ENCODE measurements around the gene RDH8.

DNA sequence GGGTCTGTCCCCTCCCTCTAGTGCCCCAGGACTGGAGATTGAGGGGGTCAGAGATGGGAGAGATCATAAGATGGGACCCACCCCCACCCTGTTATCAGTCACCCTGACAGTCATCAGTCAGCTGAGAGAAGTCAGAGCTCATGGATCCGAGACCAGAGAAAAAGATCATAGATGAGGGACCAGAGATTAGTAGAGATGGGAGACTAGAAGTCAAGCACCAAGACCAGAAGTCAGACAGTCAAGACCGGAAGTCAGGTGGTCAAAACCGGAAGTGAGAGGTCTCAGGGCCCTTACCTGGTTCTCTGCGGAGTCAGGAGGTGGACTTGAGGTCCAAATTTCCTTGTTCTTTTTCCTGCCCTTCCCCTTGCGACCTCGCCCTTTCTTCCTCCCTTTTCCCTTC lies 10.0 kb upstream of the RDH8 start:
- TF ChIP-seq TOX (CRISPR knock-in tag; IDR thresholded peaks at IDR 0.05; ENCODE audit: borderline replicate concordance) (no peak), ZFP3 (CRISPR knock-in tag; IDR thresholded peaks at IDR 0.05) (no peak), BACH2 (CRISPR knock-in tag; IDR thresholded peaks at IDR 0.05; ENCODE audit: borderline replicate concordance) (no peak), ZFP30 (CRISPR knock-in tag; IDR thresholded peaks at IDR 0.05) (no peak), SNAI2 (CRISPR knock-in tag; IDR thresholded peaks at IDR 0.05) (no peak)
- TF ChIP-seq, protein P1, sequence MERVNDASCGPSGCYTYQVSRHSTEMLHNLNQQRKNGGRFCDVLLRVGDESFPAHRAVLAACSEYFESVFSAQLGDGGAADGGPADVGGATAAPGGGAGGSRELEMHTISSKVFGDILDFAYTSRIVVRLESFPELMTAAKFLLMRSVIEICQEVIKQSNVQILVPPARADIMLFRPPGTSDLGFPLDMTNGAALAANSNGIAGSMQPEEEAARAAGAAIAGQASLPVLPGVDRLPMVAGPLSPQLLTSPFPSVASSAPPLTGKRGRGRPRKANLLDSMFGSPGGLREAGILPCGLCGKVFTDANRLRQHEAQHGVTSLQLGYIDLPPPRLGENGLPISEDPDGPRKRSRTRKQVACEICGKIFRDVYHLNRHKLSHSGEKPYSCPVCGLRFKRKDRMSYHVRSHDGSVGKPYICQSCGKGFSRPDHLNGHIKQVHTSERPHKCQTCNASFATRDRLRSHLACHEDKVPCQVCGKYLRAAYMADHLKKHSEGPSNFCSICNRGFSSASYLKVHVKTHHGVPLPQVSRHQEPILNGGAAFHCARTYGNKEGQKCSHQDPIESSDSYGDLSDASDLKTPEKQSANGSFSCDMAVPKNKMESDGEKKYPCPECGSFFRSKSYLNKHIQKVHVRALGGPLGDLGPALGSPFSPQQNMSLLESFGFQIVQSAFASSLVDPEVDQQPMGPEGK (CRISPR knock-in tag; IDR thresholded peaks at IDR 0.05; ENCODE audit: borderline replicate concordance) = no peak

All from SK-N-SH treated with all-trans-retinoic acid at 6 μM for 48 hours (cell line).